K562 (cell line): Measurements from ENCODE around the gene HES3.
A peak's percentile ranks its signal among the peaks of the same experiment; 100 is the strongest.

Experiments
- CBX8 ChIP-seq: fragments of 200-600 bp; sonication (generic); IDR thresholded peaks from 2 replicates; pipeline ENCODE4 v1.6.1; 2012; ENCODE audit warnings: borderline replicate concordance, mixed run types, low read depth, mild to moderate bottlenecking, moderate library complexity, mixed read lengths, low read length, control low read depth, inconsistent platforms; ENCODE audit not compliant: poor library complexity, severe bottlenecking; ENCODE audit errors: extremely low read depth
- KDM1A ChIP-seq, 2 experiments: fragments of 450-650 bp; IDR thresholded peaks; 2 replicates each; pipeline ENCODE4 v1.6.1; 2016; ENCODE audit warnings: mild to moderate bottlenecking in 2 of 2
- MAZ ChIP-seq, 2 experiments: fragments of 450-650 bp in 1 of 2; sonication (generic) in 1 of 2; formaldehyde crosslinking; IDR thresholded peaks in 1 of 2; conservative IDR thresholded peaks in 1 of 2; 2 replicates each; pipeline versions ENCODE4 v1.4.0 to v1.5.0; 2020; ENCODE audit warnings: mild to moderate bottlenecking in 1 of 2, missing genetic modification reagents in 1 of 2
- MTF1 ChIP-seq: fragments of 250-450 bp; sonication (Bioruptor Pico); IDR thresholded peaks from 2 replicates; pipeline ENCODE4 v1.9.0; 2021; ENCODE audit warnings: moderate library complexity, mild to moderate bottlenecking, inconsistent platforms, borderline replicate concordance
- NR2C1 ChIP-seq, 2 experiments: fragments of 450-650 bp; IDR thresholded peaks; 2 replicates each; pipeline ENCODE4 v1.6.1; 2017; ENCODE audit warnings: mild to moderate bottlenecking in 2 of 2, antibody characterized with exemption in 1 of 2, inconsistent platforms in 1 of 2, missing compliant biosample characterization in 1 of 2, missing genetic modification characterization in 1 of 2
- PHF20 ChIP-seq: fragments of 450-650 bp; IDR thresholded peaks from 2 replicates; pipeline ENCODE4 v1.6.1; 2018; ENCODE audit not compliant: partially characterized antibody
- SETDB1 ChIP-seq: IDR thresholded peaks from one replicate; pipeline ENCODE4 v1.6.1; 2012; ENCODE audit warnings: low read length, control low read depth, inconsistent platforms
- SFPQ ChIP-seq: fragments of 200-400 bp; formaldehyde crosslinking; IDR thresholded peaks from 2 replicates; pipeline ENCODE4 v1.6.1; 2017; ENCODE audit warnings: mild to moderate bottlenecking, low read depth, low read length, moderate library complexity
- TCF7L2 ChIP-seq: fragments of 150-350 bp; IDR thresholded peaks from 2 replicates; pipeline ENCODE4 v1.6.1; 2016; ENCODE audit warnings: low read depth, mild to moderate bottlenecking, low read length, moderate library complexity
- ZNF253 ChIP-seq: fragments of 250-450 bp; sonication (Bioruptor Pico); conservative IDR thresholded peaks from 2 replicates; pipeline ENCODE4 v1.6.1; 2021; ENCODE audit warnings: mild to moderate bottlenecking
- ZNF354B ChIP-seq: fragments of 250-450 bp; sonication (Bioruptor Pico); IDR thresholded peaks from 2 replicates; pipeline ENCODE4 v1.4.0; 2020
- TF ChIP-seq, protein P1 (sequence below), 3 experiments: IDR thresholded peaks in 2 of 3; conservative IDR thresholded peaks in 1 of 3; 2 replicates each; pipeline ENCODE4 v1.5.1; 2011 to 2012; ENCODE audit warnings: low read length in 3 of 3, mild to moderate bottlenecking in 3 of 3, control low read depth in 2 of 3, improper control_type of control experiment in 1 of 3, inconsistent platforms in 1 of 3, low read depth in 1 of 3, mixed read lengths in 1 of 3, moderate library complexity in 1 of 3; ENCODE audit not compliant: insufficient read depth in 2 of 3

- no peak for TF ChIP-seq SFPQ
- TF ChIP-seq SETDB1, result no peak
- no peak for TF ChIP-seq KDM1A (IDR thresholded peaks at IDR 0.05)
- no peak for TF ChIP-seq TCF7L2
- no peak for TF ChIP-seq ZNF354B (CRISPR knock-in tag)
- TF ChIP-seq ZNF253 (CRISPR knock-in tag), result no peak
- TF ChIP-seq CBX8, result no peak
- TF ChIP-seq, protein P1, sequence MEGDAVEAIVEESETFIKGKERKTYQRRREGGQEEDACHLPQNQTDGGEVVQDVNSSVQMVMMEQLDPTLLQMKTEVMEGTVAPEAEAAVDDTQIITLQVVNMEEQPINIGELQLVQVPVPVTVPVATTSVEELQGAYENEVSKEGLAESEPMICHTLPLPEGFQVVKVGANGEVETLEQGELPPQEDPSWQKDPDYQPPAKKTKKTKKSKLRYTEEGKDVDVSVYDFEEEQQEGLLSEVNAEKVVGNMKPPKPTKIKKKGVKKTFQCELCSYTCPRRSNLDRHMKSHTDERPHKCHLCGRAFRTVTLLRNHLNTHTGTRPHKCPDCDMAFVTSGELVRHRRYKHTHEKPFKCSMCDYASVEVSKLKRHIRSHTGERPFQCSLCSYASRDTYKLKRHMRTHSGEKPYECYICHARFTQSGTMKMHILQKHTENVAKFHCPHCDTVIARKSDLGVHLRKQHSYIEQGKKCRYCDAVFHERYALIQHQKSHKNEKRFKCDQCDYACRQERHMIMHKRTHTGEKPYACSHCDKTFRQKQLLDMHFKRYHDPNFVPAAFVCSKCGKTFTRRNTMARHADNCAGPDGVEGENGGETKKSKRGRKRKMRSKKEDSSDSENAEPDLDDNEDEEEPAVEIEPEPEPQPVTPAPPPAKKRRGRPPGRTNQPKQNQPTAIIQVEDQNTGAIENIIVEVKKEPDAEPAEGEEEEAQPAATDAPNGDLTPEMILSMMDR (IDR thresholded peaks at IDR 0.05 in 2 of 3, conservative IDR thresholded peaks at IDR 0.05 in 1 of 3; ENCODE audit: insufficient read depth in 2 of 3, low read depth in 1 of 3, low read length in 3 of 3), result no peak
- TF ChIP-seq PHF20, result no peak
- 0 out of 4 replicates have a peak, but pooled peaks of 1 of the 2 experiments have one; percentile 5 for TF ChIP-seq MAZ (CRISPR knock-in tag; conservative IDR thresholded peaks at IDR 0.05 in 1 of 2, IDR thresholded peaks at IDR 0.05 in 1 of 2)
- TF ChIP-seq NR2C1 (IDR thresholded peaks at IDR 0.05), result no peak; the same call in 1 of the 2 replicates
- TF ChIP-seq NR2C1 (tag; IDR thresholded peaks at IDR 0.05), result no peak
- no peak for TF ChIP-seq MTF1 (CRISPR knock-in tag)
Observed at GRCh38 chr1:6235296-6235677, 8.7 kb upstream of the HES3 start.
